Right ventricle myocardium superior (tissue), 1 donor: ENCODE measurements around the gene LRP8. TPM values are rescaled to one million over a fixed set of nuclear protein-coding genes. Genes with fewer than 3 reads are reported as not detected.
A peak's percentile ranks its signal among the peaks of the same experiment; 100 is the strongest.

ENCODE experiments used
- ATAC-seq: fragments of 200-7000 bp; cut with Tn5 transposase; one replicate; pipeline ENCODE4 v1.9.1; 2020; ENCODE audit warnings: mild to moderate bottlenecking; ENCODE audit not compliant: poor library complexity
- DNase-seq: peaks from one replicate; pipeline ENCODE4 v3.0.0-alpha.2; 2020
- intact Hi-C: fragments of 100-400 bp; cut with DNase I; formaldehyde crosslinking; loops from one replicate; pipeline ENCODE4 v1.11.2; 2022
- long read RNA-seq: library from polyadenylated mRNA; unstranded; transcript quantifications from one replicate; pipeline ENCODE4 v2.0.0, GENCODE V29; 2021
- total RNA-seq: library from RNA; stranded (reverse); fragmentation: NEBNext Ultra II Directional; extraction: Animal tissue kit (Norgen Biotek cat#: 25700); gene quantifications from one replicate; pipeline ENCODE4 v1.2.1, GENCODE V29; 2021
- donor health status: DM: no; HTN: yes; CAD: no; lungs with severe emphysema.

Gene LRP8
- total RNA-seq: 1.5 TPM
- long read RNA-seq, partial matches to known transcripts: 0 of 1 reads
- long read RNA-seq, other reads (novel, unspliced or antisense): 1 of 1 reads

DNA sequence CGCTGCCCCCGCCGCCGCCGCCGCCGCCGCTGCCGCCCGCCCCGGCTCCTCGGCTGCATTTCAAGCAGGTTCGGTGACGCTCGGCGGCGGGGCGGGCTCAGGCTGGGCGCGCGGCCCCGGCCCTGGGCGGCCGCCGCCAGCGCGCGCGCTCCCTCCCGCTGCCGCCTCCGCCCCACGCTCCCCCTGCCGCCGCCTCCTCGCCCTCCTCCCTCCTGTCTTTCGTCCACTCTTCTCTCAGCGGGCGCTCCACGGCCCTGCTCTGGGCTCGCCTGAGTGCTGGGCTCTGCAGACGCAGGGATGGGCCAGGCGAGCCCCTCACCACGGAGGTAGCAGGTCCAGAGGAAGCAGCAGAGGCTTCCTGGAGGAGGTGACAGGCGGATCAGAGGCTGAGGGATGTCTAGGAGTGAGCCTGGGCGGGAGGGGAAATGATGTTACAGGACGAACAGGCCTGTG lies at the start of gene LRP8:
LRP8 (minus strand) TSS at position 62 of the 453 bp plus-strand sequence. CDS start 158 bp downstream, outside the sequence.
- DNase-seq (peak; percentile 88), ATAC-seq (peak; percentile 74)
- intact Hi-C loops: no loop called here

DNA sequence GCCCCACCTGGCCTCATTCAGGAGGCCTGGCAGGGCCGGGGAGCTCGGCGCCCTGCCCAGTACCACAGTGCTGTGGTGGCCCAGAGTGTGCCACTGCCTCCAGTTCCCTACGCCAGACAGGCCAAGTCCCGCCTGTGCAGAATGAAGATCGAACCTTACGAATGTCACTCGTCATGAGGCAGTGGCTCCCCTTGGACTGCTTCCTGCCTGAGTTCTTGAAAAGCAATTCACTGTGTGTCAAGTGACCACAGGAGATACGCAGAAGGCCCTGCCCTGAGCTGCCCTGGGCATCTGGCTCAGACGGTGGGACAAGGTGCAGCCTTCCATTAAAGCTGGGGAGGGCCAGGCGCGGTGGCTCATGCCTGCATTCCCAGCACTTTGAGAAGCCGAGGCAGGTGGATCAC lies 49.6 kb upstream of the LRP8 start:
- DNase-seq (no peak), ATAC-seq (peak; percentile 79)
- intact Hi-C loops: loop anchor here (5.0 kb wide), 1 partner anchor 90 kb away; no protein-coding TSS in a partner anchor

- DNase-seq (no peak), ATAC-seq (no peak)
- intact Hi-C loops: loop anchor here (5.0 kb wide), 1 partner anchor 90 kb away; no protein-coding TSS in a partner anchor
Observed at GRCh38 chr1:53376742-53377437, 49.0 kb upstream of the LRP8 start.

DNA sequence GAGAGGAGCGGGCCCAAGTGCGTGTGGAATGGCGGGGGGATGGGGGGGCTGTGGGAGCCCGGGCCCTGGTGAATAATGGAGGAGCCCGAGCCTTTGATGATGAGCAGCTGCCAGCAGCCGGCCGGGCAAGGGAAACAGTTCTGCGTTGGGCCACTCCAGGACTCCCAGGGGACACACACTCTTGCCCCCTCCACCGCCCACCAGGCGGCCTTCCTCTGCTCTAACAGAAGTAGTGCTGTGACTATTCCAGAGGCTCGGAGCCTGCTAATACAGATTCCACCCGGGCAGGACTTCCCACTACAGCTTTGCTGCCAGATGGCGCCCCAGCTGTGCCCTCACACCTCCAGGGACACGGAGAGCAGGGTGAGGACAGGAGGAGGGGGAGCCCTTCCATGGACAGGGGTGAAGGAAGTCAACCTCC lies 48.2 kb upstream of the LRP8 start:
- ATAC-seq (no peak), DNase-seq (no peak)
- intact Hi-C loops: loop anchor here (5.0 kb wide), 1 partner anchor 89 kb away; no protein-coding TSS in a partner anchor

DNA sequence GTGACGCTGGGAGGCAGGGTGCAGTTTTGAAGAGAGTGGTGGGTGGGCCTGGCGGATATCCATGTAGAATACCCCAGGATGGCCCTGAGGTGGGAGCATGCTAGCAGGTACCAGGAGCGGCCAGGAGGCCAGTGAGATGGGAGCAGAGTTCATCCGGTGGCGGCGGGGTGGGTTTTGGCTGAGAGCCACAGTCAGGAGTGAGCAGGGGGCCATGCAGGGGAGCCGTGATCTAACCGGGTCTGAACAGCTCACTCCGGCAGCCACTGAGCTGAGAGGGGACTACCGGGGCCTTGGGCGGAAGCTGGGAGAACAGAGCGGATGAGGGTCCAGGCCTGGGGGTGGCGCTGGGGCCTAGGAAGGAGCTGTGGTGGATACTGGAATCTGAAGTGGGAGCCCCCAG lies 47.6 kb upstream of the LRP8 start:
- intact Hi-C loops: loop anchor here (5.0 kb wide), 1 partner anchor 88 kb away; no protein-coding TSS in a partner anchor
- ATAC-seq (no peak), DNase-seq (no peak)

- intact Hi-C loops: no loop called here
- ATAC-seq (no peak), DNase-seq (no peak)
Observed at GRCh38 chr1:53373246-53373645, 45.4 kb upstream of the LRP8 start.

DNA sequence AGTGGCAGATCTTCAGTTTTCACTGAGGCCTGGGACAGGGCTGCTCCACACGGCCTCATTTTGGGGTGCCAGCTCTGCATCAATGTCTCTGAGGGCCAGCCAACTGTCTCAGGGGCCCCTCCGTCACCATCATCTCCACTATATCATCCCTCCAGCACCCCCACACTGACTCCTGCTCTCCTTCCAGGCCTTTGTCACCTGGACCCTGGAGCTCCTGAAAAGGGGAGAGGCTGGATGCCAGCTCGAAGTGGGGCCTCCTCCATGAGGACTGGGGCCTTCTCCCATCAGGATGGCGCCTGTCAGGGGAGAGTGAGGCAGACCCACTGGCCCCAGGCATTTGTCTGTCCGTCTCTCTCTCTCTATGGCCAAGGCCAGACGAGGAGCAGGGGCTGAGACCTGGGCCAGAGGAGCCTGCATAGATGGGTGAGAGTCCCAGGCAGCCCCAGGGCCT lies 44.7 kb upstream of the LRP8 start:
- intact Hi-C loops: no loop called here
- no peak for ATAC-seq

GRCh38 chr1:53371851-53372250 lies 44.0 kb upstream of the LRP8 start:
- ATAC-seq: no peak
- intact Hi-C loops: no loop called here
- DNase-seq: no peak

More for the DNA sequence above, 44.7 kb upstream of the LRP8 start:
- DNase-seq: no peak

DNA sequence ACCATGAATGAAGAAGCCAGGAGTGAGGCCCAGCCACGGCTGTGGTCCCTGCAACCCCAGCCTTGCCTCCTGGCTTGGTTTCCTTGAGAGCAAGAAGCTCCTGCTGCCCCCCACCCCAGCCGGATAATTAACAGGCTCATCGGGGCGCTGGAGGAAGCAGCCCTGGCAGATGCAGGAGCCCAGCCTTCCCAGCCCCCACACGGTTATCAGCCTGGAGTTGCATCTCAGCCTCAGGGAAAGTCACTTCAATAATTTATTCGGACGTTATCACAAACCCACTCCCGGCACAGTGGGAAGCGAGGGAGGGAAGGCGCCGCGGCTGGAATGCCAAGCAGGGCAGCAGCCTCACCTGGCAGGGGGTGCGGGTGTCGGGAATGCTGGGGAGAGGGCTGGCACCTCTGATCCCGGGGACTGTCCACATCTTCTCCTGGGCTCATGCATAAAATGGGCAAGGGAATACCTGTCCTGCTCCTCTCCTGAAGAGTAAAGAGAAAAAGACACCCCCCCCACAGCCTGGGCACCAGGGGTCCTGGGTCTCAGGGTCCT lies 43.3 kb upstream of the LRP8 start:
- intact Hi-C loops: no loop called here
- ATAC-seq: no peak
- DNase-seq: no peak

DNA sequence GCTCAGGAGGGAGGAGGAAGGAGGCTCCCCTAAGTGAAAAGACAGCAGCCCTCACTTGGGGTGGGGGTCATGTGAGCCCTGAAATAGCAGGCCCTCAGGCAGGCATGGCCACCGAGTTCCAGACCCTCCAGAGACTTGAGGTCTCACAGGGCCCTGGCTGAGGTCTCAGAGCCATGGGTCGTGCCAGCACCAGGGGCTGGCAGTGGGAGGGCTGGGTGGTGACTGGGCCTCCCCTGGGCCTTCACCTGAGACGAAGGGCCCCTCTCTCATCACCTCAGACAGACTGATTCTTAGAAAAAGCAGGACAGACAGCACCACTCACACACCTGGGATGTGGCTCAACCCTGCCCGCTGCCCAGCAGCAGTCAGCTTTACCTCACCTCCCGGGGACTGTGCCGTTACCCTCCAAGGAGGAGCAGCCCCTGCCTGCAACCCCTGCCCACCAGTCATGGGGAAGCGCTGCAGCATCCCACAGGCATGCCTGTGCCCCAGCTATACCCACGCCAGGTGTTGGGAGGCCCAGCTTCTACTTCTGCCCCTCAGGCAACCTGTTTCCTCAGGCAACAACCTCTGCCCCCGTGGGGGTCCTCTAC lies 42.6 kb upstream of the LRP8 start:
- no peak for ATAC-seq
- intact Hi-C loops: no loop called here
- no peak for DNase-seq

- ATAC-seq (no peak), DNase-seq (no peak)
- intact Hi-C loops: no loop called here
Observed at GRCh38 chr1:53369761-53370160, 41.9 kb upstream of the LRP8 start.

- ATAC-seq (no peak), DNase-seq (no peak)
- intact Hi-C loops: no loop called here
Observed at GRCh38 chr1:53369034-53369750, 41.3 kb upstream of the LRP8 start.

GRCh38 chr1:53368314-53369033 lies 40.6 kb upstream of the LRP8 start:
- ATAC-seq (peak; percentile 53), DNase-seq (peak; percentile 67)
- intact Hi-C loops: no loop called here

DNA sequence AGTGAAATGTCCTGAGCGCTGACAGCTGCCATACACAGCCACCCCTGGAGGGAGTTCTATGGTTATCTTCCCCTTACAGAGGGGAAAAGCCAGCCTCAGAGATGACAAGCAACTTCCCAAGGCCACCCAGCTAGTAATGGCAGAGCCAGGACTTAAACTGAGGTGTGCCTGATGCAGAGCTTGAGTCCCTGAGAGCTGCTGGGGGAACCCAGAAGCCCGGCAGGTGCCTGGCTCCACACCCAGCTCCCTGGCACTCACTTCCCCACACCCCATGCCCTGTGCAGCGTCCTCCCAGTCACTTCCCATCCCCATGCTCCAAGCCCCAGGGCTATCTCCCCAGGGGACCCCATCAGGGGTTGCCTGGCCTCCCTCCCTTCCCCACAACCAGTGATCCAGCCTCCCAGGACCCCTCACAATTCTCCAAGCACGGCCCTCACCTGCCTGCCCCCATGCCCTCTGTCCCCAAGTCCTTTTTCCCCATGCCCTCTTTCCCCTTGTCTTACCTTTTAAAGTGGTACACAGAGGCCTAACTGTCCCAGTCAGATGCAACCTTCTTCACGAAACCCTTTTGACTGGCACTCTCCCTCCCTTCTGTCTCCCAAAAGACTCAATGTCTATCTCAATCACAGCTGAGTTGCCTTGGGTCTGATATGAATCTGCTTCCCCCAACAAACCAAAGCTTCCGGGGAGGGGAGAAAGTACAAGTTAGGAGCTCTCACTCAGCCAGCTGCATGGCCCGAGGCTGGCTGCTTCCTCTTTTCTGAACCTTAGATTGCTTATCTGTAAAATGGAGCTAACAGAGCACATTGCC lies 39.8 kb upstream of the LRP8 start:
- ATAC-seq (peak; percentile 72), DNase-seq (no peak)
- intact Hi-C loops: no loop called here

- ATAC-seq (no peak), DNase-seq (no peak)
- intact Hi-C loops: no loop called here
Observed at GRCh38 chr1:53366901-53367502, 39.1 kb upstream of the LRP8 start.

DNA sequence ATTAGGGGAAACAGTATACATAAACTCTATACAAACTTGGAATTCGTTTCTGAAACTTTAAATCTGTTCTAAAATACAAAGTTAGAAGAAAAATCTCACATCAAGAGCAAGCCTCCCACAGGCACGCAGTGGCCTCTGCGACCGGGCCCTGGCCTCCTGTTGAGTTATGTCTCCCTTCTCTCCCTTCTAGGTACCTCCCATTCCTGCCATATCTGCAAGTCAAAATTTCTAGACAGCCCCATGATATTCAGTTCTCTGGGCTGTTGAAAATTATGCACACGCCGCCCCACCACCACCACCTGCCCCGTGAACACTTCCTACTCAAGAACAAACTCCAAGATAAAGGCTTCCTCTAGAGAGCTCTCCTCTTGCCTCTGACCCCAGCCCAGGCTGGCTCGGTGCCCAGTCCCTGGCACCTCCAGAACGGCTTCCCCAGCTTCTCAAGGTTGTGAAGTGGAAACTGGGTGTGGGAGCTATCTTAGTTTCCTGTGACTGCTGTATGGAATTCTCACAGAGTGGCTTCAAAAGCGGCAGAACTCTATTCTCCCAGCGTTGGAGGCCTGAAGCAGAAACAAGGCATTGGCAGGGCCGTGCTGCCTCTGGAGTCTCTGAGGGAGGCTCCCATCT lies 37.7 kb upstream of the LRP8 start:
- ATAC-seq (no peak), DNase-seq (no peak)
- intact Hi-C loops: no loop called here
